PC-9 (cell line): ENCODE data around the gene NLGN2. TPM values are rescaled to one million over a fixed set of nuclear protein-coding genes. Genes with fewer than 3 reads are reported as not detected.
"Not testable (repeated sequence)": the region's sequence is repeated elsewhere in the genome, so short reads cannot be mapped to it uniquely, and the experiment has no call there.

Experiments used
- Bru-seq: library from RNA; stranded (reverse); fragments of 400-500 nt; gene quantifications from one replicate; lab custom pipeline; 2021; lab: Mats Ljungman, UMichigan
- BruChase-seq, 2 experiments: library from RNA; stranded (reverse); fragments of 400-500 nt; gene quantifications; one replicate each; lab custom pipeline; 2021; lab: Mats Ljungman, UMichigan
- BruUV-seq: library from RNA; stranded (reverse); fragments of 400-500 nt; replicated peaks from 2 replicates; lab custom pipeline; 2021; lab: Mats Ljungman, UMichigan
- CTCF ChIA-PET: fragments of 300-600 bp; sonication (Branson Sonifier 250); formaldehyde crosslinking; loops from one replicate; lab custom pipeline; 2022; ENCODE audit warnings: antibody characterized with exemption; lab: Charles Lee
- POLR2A ChIA-PET: fragments of 300-600 bp; sonication (Branson Sonifier 250); formaldehyde crosslinking; loops from one replicate; lab custom pipeline; 2022; ENCODE audit warnings: antibody characterized with exemption; ENCODE audit not compliant: unreplicated experiment; lab: Charles Lee
- DNase-seq, 2 experiments: peaks; one replicate each; pipeline versions ENCODE4 v3.0.0 to v3.0.0-alpha.2; 2015 to 2022; ENCODE audit warnings: mixed read lengths in 1 of 2
- H2AFZ ChIP-seq: fragments of 200-600 bp; sonication (generic); 2 replicates; pipeline ENCODE4 v1.8.1; 2017; ENCODE audit warnings: antibody characterized with exemption
- H3F3A ChIP-seq: fragments of 200-600 bp; sonication (generic); 2 replicates; pipeline ENCODE4 v1.8.1; 2017; ENCODE audit warnings: antibody characterized with exemption, mild to moderate bottlenecking, low read depth; ENCODE audit not compliant: insufficient read depth
- H3K27ac ChIP-seq: fragments of 200-600 bp; sonication (generic); 2 replicates; pipeline ENCODE4 v1.6.1; 2016; ENCODE audit warnings: mixed run types
- H3K27me3 ChIP-seq: fragments of 200-600 bp; sonication (generic); 2 replicates; pipeline ENCODE4 v1.6.1; 2016; ENCODE audit warnings: low read depth, mixed run types; ENCODE audit not compliant: insufficient read depth
- H3K36me3 ChIP-seq: fragments of 200-600 bp; sonication (generic); 2 replicates; pipeline ENCODE4 v1.6.1; 2016; ENCODE audit warnings: low read depth, mixed run types
- H3K4me1 ChIP-seq: fragments of 200-600 bp; sonication (generic); replicated peaks from 2 replicates; pipeline ENCODE4 v1.6.1; 2016; ENCODE audit warnings: mixed run types; ENCODE audit not compliant: insufficient read depth
- H3K4me2 ChIP-seq: fragments of 200-600 bp; sonication (generic); 2 replicates; pipeline ENCODE4 v1.6.1; 2017; ENCODE audit warnings: mixed run types
- H3K4me3 ChIP-seq: fragments of 200-600 bp; sonication (generic); 2 replicates; pipeline ENCODE4 v1.6.1; 2016; ENCODE audit warnings: mixed run types
- H3K79me2 ChIP-seq: fragments of 200-600 bp; sonication (generic); 2 replicates; pipeline ENCODE4 v1.6.1; 2017; ENCODE audit warnings: low read depth, mixed run types
- H3K9me2 ChIP-seq: fragments of 200-600 bp; sonication (generic); 2 replicates; pipeline ENCODE4 v1.8.1; 2017; ENCODE audit warnings: mild to moderate bottlenecking; ENCODE audit not compliant: insufficient read depth
- H3K9me3 ChIP-seq: fragments of 200-600 bp; sonication (generic); 2 replicates; pipeline ENCODE4 v1.8.1; 2016; ENCODE audit warnings: low read depth; ENCODE audit not compliant: insufficient read depth
- H4K20me1 ChIP-seq: fragments of 200-600 bp; sonication (generic); 2 replicates; pipeline ENCODE4 v1.8.1; 2017; ENCODE audit not compliant: insufficient read depth
- EZH2 ChIP-seq: fragments of 200-600 bp; sonication (generic); IDR thresholded peaks from 2 replicates; pipeline ENCODE4 v1.8.0; 2017; ENCODE audit warnings: antibody characterized with exemption, low read depth
- intact Hi-C: fragments of 100-400 bp; cut with micrococcal nuclease; formaldehyde crosslinking; loops from one replicate; pipeline ENCODE4 v1.10.0; 2022; ENCODE audit not compliant: unreplicated experiment
- long read RNA-seq: library from polyadenylated mRNA; stranded (forward); transcript quantifications from one replicate; pipeline ENCODE4 v2.0.0, GENCODE V29; 2022
- total RNA-seq: library from RNA; stranded (reverse); gene quantifications from 2 replicates; pipeline ENCODE4 v1.2.3, GENCODE V29; 2021
- TF ChIP-seq, protein P1 (sequence below): fragments of 200-600 bp; sonication (generic); conservative IDR thresholded peaks from 2 replicates; pipeline ENCODE4 v1.6.1; 2017; ENCODE audit warnings: mixed run types, antibody characterized with exemption, mild to moderate bottlenecking, moderate library complexity

The NLGN2 gene
- total RNA-seq (86.3 and 98.8 TPM in 2 replicates), Bru-seq, nascent RNA (percentile 63 among the genes with signal in this experiment), BruChase-seq, experiment 1, labeled RNA remaining after a 2-hour chase (percentile 87 among the genes with signal in this experiment), BruChase-seq, experiment 2, labeled RNA remaining after a 6-hour chase (percentile 95 among the genes with signal in this experiment)
- long read RNA-seq, partial matches to known transcripts: 2 of 39 reads
- long read RNA-seq, other reads (novel, unspliced or antisense): 37 of 39 reads

- no TSS peak for BruUV-seq
- Histone ChIP-seq H3K79me2 (0 out of 2 replicates have a peak, but pooled peaks cover 4% of the 10 kb centered on the region), H3K4me3 (no peak within 1 kb of the TSS), H3K27me3 (no peaks in the 10 kb centered on the region), H2AFZ (no peak within 1 kb of the TSS), H3K4me2 (no peak within 1 kb of the TSS), H3F3A (no peaks in the 10 kb centered on the region), H3K27ac (no peak within 1 kb of the TSS), H3K4me1 (peaks cover 4% of the 10 kb centered on the region), H4K20me1 (no peaks in the 10 kb centered on the region), H3K9me2 (no peaks in the 10 kb centered on the region), H3K36me3 (no peaks in the 10 kb centered on the region), H3K9me3 (no peaks in the 10 kb centered on the region)
- DNase-seq: no peak
- intact Hi-C loops: no loop called here
- TF ChIP-seq EZH2: no peak
- TF ChIP-seq, protein P1, sequence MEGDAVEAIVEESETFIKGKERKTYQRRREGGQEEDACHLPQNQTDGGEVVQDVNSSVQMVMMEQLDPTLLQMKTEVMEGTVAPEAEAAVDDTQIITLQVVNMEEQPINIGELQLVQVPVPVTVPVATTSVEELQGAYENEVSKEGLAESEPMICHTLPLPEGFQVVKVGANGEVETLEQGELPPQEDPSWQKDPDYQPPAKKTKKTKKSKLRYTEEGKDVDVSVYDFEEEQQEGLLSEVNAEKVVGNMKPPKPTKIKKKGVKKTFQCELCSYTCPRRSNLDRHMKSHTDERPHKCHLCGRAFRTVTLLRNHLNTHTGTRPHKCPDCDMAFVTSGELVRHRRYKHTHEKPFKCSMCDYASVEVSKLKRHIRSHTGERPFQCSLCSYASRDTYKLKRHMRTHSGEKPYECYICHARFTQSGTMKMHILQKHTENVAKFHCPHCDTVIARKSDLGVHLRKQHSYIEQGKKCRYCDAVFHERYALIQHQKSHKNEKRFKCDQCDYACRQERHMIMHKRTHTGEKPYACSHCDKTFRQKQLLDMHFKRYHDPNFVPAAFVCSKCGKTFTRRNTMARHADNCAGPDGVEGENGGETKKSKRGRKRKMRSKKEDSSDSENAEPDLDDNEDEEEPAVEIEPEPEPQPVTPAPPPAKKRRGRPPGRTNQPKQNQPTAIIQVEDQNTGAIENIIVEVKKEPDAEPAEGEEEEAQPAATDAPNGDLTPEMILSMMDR: no peak
- POLR2A ChIA-PET: no interaction called here
- CTCF ChIA-PET: no interaction called here
These were observed at the start of gene NLGN2 for GRCh38 chr17:7407485-7408251. Gene NLGN2, plus strand, starts transcription at chr17:7407845. Its CDS starts 411 bp downstream, at chr17:7408256.

DNA sequence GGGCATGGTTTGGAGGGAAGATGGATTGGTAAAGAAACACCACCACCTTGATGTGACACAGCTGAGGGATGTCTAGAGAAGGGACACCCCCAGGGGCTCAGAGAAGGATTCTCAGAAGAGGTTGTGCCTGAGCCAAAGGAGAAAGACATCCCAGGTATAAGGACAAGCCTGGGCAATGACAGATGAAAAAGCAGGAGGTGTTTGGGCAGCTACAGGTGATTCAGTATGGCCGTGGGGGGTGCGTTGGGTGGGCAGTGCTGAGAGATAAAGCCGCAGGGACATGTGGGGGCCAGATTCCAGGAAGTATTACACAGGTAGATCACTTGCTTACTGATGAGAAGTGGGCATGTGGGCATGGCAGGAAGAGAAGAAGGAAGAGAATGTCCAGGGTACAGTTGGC, 45.7 kb upstream of the NLGN2 start:
- CTCF ChIA-PET: interaction anchor here (0.6 kb wide), 1 partner anchor 80 kb away, joined by 3 read pairs; no protein-coding TSS in a partner anchor
- no peaks in the 10 kb centered on the region for H3F3A ChIP-seq
- H3K36me3 ChIP-seq: no peaks in the 10 kb centered on the region
- no peak for TF ChIP-seq EZH2
- TF ChIP-seq, protein P1: no peak
- no peaks in the 10 kb centered on the region for H3K9me2 ChIP-seq
- no peaks in the 10 kb centered on the region for H3K4me1 ChIP-seq
- H3K4me2 ChIP-seq: no peak overlapping the region
- BruUV-seq: no TSS peak
- no peaks in the 10 kb centered on the region for H4K20me1 ChIP-seq
- H3K27ac ChIP-seq: no peak overlapping the region
- no peaks in the 10 kb centered on the region for H3K27me3 ChIP-seq
- no peak overlapping the region for H3K4me3 ChIP-seq
- intact Hi-C loops: no loop called here
- no peak for DNase-seq
- no peaks in the 10 kb centered on the region for H3K9me3 ChIP-seq
- no peak overlapping the region for H2AFZ ChIP-seq
- H3K79me2 ChIP-seq: no peaks in the 10 kb centered on the region
- POLR2A ChIA-PET: interaction anchor here (0.6 kb wide), 1 partner anchor 116 kb away, joined by 11 read pairs; no protein-coding TSS in a partner anchor

DNA sequence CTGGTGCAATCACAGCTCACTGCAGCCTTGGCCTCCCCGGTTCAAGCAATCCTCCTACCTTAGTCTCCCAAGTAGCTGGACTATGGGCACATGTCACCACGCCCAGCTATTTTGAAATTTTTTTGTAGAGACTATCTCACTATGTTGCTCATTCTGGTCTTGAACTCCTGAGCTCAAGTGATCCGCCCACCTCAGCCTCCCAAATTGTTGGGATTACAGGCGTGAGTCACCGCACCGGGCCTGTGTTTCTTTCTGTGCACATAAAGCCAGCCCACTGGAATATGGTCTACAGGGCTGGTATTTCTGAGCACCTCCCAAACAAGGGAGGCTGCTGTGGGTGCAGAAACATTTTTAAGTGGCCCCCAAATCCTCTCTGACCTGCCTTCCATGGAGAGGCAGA, 44.3 kb upstream of the NLGN2 start:
- POLR2A ChIA-PET: interaction anchor here (0.6 to 0.7 kb wide), 2 partner anchors 172 to 252 kb away, joined by 3 to 6 read pairs; partner anchors contain the start of gene FXR2
- no TSS peak for BruUV-seq
- H3K4me3 ChIP-seq: no peak overlapping the region
- H4K20me1 ChIP-seq: no peaks in the 10 kb centered on the region
- CTCF ChIA-PET: no interaction called here
- H3K27ac ChIP-seq: no peak overlapping the region
- H3K9me2 ChIP-seq: no peaks in the 10 kb centered on the region
- intact Hi-C loops: no loop called here
- no peaks in the 10 kb centered on the region for H3K79me2 ChIP-seq
- no peaks in the 10 kb centered on the region for H3K36me3 ChIP-seq
- H3K9me3 ChIP-seq: no peaks in the 10 kb centered on the region
- TF ChIP-seq, protein P1: no peak
- TF ChIP-seq EZH2: no peak
- H2AFZ ChIP-seq: no peak overlapping the region
- no peaks in the 10 kb centered on the region for H3K4me1 ChIP-seq
- no peak for DNase-seq
- H3K4me2 ChIP-seq: no peak overlapping the region
- H3F3A ChIP-seq: no peaks in the 10 kb centered on the region
- no peaks in the 10 kb centered on the region for H3K27me3 ChIP-seq

DNA sequence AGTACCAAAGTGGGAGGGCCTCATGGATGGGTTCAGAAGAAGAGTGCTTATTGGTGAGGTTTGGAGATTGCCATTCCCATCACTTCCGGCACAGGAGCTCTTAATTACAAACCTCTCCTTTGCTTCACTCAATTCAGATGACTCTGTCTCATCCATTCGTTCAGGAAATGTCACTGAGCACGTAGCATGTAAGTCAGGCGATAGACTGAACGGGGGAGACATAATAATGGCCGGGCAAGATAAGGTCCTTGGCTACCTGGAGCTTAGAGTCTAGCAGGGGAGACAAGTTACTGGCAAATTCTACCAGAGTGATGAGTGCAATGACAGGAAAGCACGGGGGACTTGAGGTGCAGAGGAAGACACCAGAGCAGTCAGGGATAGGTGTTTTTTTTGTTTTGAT, 41.7 kb upstream of the NLGN2 start:
- H3K9me2 ChIP-seq, BruUV-seq, H2AFZ ChIP-seq, H3K27me3 ChIP-seq, H3K79me2 ChIP-seq, H3K4me2 ChIP-seq, DNase-seq, H3F3A ChIP-seq, H3K36me3 ChIP-seq, CTCF ChIA-PET, H4K20me1 ChIP-seq, H3K27ac ChIP-seq, POLR2A ChIA-PET, H3K4me3 ChIP-seq, intact Hi-C loops, H3K4me1 ChIP-seq, H3K9me3 ChIP-seq: not testable (repeated sequence)
